IPS DF 4.7 (cell line): ENCODE results near the gene GSG1L2.

ENCODE experiments used
- DNase-seq: peaks from one replicate; pipeline ENCODE4 v3.0.0-alpha.2; 2013; ENCODE audit warnings: low spot score; ENCODE audit errors: extremely low read depth

The GSG1L2 gene

GRCh38 chr17:9821921-9822320 lies at the start of gene GSG1L2:
Gene GSG1L2 (minus strand): TSS chr17:9822079. CDS start chr17:9822071, 8 bp downstream.
- DNase-seq: no peak

GRCh38 chr17:9868552-9868951 lies 46.7 kb upstream of the GSG1L2 start:
- no peak for DNase-seq

- DNase-seq: no peak
Measured at GRCh38 chr17:9865586-9865985, 43.7 kb upstream of the GSG1L2 start.

- DNase-seq: no peak
Measured at GRCh38 chr17:9862949-9863348, 41.1 kb upstream of the GSG1L2 start.

- DNase-seq: no peak
Measured at GRCh38 chr17:9862220-9862619, 40.3 kb upstream of the GSG1L2 start.

- no peak for DNase-seq
Measured at GRCh38 chr17:9860851-9861250, 39.0 kb upstream of the GSG1L2 start.

GRCh38 chr17:9859781-9860180 lies 37.9 kb upstream of the GSG1L2 start:
- DNase-seq: no peak

GRCh38 chr17:9855036-9855435 lies 33.2 kb upstream of the GSG1L2 start:
- DNase-seq: no peak

- no peak for DNase-seq
Measured at GRCh38 chr17:9854255-9854654, 32.4 kb upstream of the GSG1L2 start.

GRCh38 chr17:9850151-9850550 lies 28.3 kb upstream of the GSG1L2 start:
- no peak for DNase-seq

GRCh38 chr17:9845306-9845705 lies 23.4 kb upstream of the GSG1L2 start:
- DNase-seq: no peak

GRCh38 chr17:9844153-9844552 lies 22.3 kb upstream of the GSG1L2 start:
- DNase-seq: no peak

- no peak for DNase-seq
Measured at GRCh38 chr17:9843152-9844010, 21.5 kb upstream of the GSG1L2 start.

GRCh38 chr17:9842057-9842758 lies 20.3 kb upstream of the GSG1L2 start:
- DNase-seq: no peak

- peak; percentile 14 for DNase-seq
Measured at GRCh38 chr17:9839433-9839832, 17.6 kb upstream of the GSG1L2 start.

GRCh38 chr17:9837551-9838471 lies 15.9 kb upstream of the GSG1L2 start:
- no peak for DNase-seq

GRCh38 chr17:9833922-9834321 lies 12.0 kb upstream of the GSG1L2 start:
- no peak for DNase-seq

GRCh38 chr17:9830711-9831110 lies 8.8 kb upstream of the GSG1L2 start:
- no peak for DNase-seq

GRCh38 chr17:9829343-9829742 lies 7.5 kb upstream of the GSG1L2 start:
- DNase-seq: no peak

GRCh38 chr17:9828296-9829295 lies 6.7 kb upstream of the GSG1L2 start:
- DNase-seq: no peak
